ENCODE results near the gene TIMM13. TPM values are rescaled to one million over a fixed set of nuclear protein-coding genes. Genes with fewer than 3 reads are reported as not detected.

The TIMM13 gene
- total and polyA plus RNA-seq, 2 of the 8 experiments (the other 6 are each of a cell fraction or from before 2014, with no cell fraction given) = 270 to 275 TPM

DNA sequence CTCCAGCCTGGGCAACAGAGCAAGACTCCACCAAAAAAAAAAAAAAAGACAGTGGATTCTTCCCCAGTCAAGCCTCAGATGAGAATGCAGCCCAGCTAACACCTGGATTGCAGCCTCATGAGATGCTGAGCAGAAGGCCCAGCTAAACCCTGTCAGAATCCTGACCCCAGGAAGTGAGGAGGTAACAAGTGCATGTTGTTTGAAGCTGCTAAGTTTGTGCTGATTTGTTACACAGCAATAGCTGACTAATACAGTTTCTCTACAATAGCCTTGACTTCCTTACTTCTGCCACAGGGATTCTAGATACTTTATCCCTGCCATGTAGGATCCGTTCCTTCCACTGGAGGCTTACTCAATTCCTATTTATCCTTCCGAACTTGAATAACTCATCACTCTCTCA, 46.8 kb downstream of the TIMM13 start (continued):
- TF ChIP-seq, protein P1, sequence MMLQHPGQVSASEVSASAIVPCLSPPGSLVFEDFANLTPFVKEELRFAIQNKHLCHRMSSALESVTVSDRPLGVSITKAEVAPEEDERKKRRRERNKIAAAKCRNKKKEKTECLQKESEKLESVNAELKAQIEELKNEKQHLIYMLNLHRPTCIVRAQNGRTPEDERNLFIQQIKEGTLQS (IDR thresholded peaks at IDR 0.05; ENCODE audit: insufficient read depth, low read depth, low read length) = no peak
- TF ChIP-seq RFX5 (IDR thresholded peaks at IDR 0.05; ENCODE audit: borderline replicate concordance, low read depth, low read length) = no peak
- TF ChIP-seq TCF12 (IDR thresholded peaks at IDR 0.05; ENCODE audit: low read depth, low read length) = no peak
- TF ChIP-seq SIRT6 (IDR thresholded peaks at IDR 0.05; ENCODE audit: low read length) = no peak
- no peak for TF ChIP-seq GABPA (IDR thresholded peaks at IDR 0.05; ENCODE audit: borderline replicate concordance, insufficient read depth, low read length)

Data from H1 (cell line).